ENCODE data around the gene LAMA2. TPM values are rescaled to one million over a fixed set of nuclear protein-coding genes. Genes with fewer than 3 reads are reported as not detected.

LAMA2 gene
- total RNA-seq, 1 experiment from 2014 or later: 4.2 TPM

- Histone ChIP-seq H2BK12ac (ENCODE audit: insufficient read length, low read depth, low read length) (no peak overlapping the region), H3K79me1 (ENCODE audit: insufficient read depth, low read depth, low read length, poor library complexity, severe bottlenecking) (no peaks in the 10 kb centered on the region), H2BK120ac (ENCODE audit: low read depth, low read length, poor library complexity, severe bottlenecking) (no peak overlapping the region), H2AK5ac (ENCODE audit: insufficient read length, low read length) (no peak overlapping the region), H2BK15ac (ENCODE audit: low read depth, low read length) (no peak overlapping the region), H3T11ph (ENCODE audit: low read length) (no peak overlapping the region), H3K56ac (ENCODE audit: insufficient read length, low read depth, low read length) (no peak overlapping the region), H3K4me1 (ENCODE audit: insufficient read depth, low read length) (no peaks in the 10 kb centered on the region), H2BK5ac (ENCODE audit: insufficient read length, low read length) (no peak overlapping the region), H3K27ac (ENCODE audit: insufficient read length, low read depth, low read length) (no peak overlapping the region), H3K14ac (ENCODE audit: insufficient read depth, low read length) (no peak overlapping the region; the same call in 1 of the 2 replicates), H3K9ac (ENCODE audit: extremely low read depth, insufficient read length, low read length) (no peak overlapping the region), H2BK20ac (ENCODE audit: low read depth, low read length, poor library complexity, severe bottlenecking) (no peak overlapping the region), H3K4me2 (ENCODE audit: insufficient read depth, insufficient read length, low read length) (no peak overlapping the region), H3K27me3 (ENCODE audit: insufficient read depth, low read length) (no peaks in the 10 kb centered on the region), H3K79me2 (ENCODE audit: insufficient read depth, low read length) (no peaks in the 10 kb centered on the region), H4K91ac (ENCODE audit: insufficient read length, low read depth, low read length) (no peak overlapping the region), H4K5ac (ENCODE audit: insufficient read length, low read depth, low read length) (no peak overlapping the region), H3K23me2 (ENCODE audit: insufficient read length, low read depth, low read length, poor library complexity, severe bottlenecking) (no peaks in the 10 kb centered on the region), H3K9me3 (ENCODE audit: control insufficient read depth, low read depth, low read length) (no peaks in the 10 kb centered on the region), H2AFZ (ENCODE audit: low read length) (no peak overlapping the region), H4K8ac (replicated peaks; ENCODE audit: insufficient read length, low read depth, low read length) (no peak overlapping the region), H4K20me1 (ENCODE audit: control insufficient read depth, insufficient read depth, insufficient read length) (no peaks in the 10 kb centered on the region), H3K18ac (ENCODE audit: insufficient read length, low read depth, low read length) (no peak overlapping the region), H3K23ac (ENCODE audit: insufficient read length, low read depth, low read length) (no peak overlapping the region), H3K4ac (ENCODE audit: low read depth, low read length) (no peak overlapping the region)
- H3K36me3 Mint-ChIP-seq (ENCODE audit: insufficient read depth in 1 of 3, low read depth in 3 of 3): no peaks in the 10 kb centered on the region
- no peaks in the 10 kb centered on the region for H3K27me3 Mint-ChIP-seq (ENCODE audit: low read depth)
- DNase-seq: no peak
- H3K4me3 Mint-ChIP-seq: no peak overlapping the region
- no CpG with 5 or more reads among the region's 8 CpGs for WGBS (ENCODE audit: extremely low coverage, insufficient read length, low lambda C conversion rate)
- TF ChIP-seq CTCF (conservative IDR thresholded peaks at IDR 0.05): no peak
- peak overlapping the region in 1 of 3 experiments; percentile 35; a peak in 1 of 7 replicates for H3K27ac Mint-ChIP-seq
- H3K4me1 Mint-ChIP-seq: no peaks in the 10 kb centered on the region
- H3K9me3 Mint-ChIP-seq: no peaks in the 10 kb centered on the region; a peak in 1 of 5 replicates
These were observed 534.6 kb downstream of the LAMA2 start for GRCh38 chr6:129417416-129418086.
